ENCODE measurements around the gene LDLRAD3. TPM values are rescaled to one million over a fixed set of nuclear protein-coding genes. Genes with fewer than 3 reads are reported as not detected.

LDLRAD3 gene
- total RNA-seq, 2 donors from 2014 or later = 19.2 to 30.6 TPM

DNA sequence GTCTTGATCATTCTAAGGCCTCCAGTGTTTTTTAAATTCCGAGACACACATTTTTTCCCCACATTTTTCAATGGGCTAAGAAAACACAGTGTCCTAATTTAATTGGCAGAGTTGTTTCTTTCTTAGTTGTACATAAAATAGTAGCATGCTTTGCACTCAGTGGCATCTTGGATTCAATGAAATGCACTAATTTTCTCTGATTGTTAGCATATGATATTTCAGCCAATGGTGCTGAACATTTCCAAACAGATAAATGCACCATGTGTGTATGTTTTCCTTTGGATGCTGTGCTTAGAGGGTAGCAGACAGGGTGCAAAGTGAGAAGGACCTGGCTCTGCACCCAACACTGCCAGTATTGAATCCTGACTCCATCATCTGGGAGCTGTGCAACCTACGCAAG lies 103.5 kb downstream of the LDLRAD3 start:
- Histone ChIP-seq H3K9me3 (ENCODE audit: control insufficient read depth, low read length) (no peaks in the 10 kb centered on the region), H3K36me3 (ENCODE audit: control insufficient read depth, insufficient read depth, low read length) (peaks cover 3% of the 10 kb centered on the region), H3K4me1 (ENCODE audit: control insufficient read depth, insufficient read depth, low read length) (peaks cover 24% of the 10 kb centered on the region), H3K9ac (ENCODE audit: extremely low read depth, low read length, poor library complexity, severe bottlenecking) (no peak overlapping the region), H3K27ac (ENCODE audit: low read depth, low read length) (no peak overlapping the region), H3K4me3 (ENCODE audit: low read length) (no peak overlapping the region), H3K27me3 (ENCODE audit: control insufficient read depth, insufficient read depth, low read length, poor library complexity, severe bottlenecking) (no peaks in the 10 kb centered on the region)
- 100% methylated on average over 1 to 2 of the region's 2 CpGs for WGBS, 2 experiments (ENCODE audit: insufficient coverage in 1 of 2, insufficient read length in 1 of 2)
- Mint-ChIP-seq H3K4me1 (peaks cover 70% of the 10 kb centered on the region), H3K9me3 (peaks cover 5% of the 10 kb centered on the region), H3K36me3 (ENCODE audit: low read depth) (peaks cover 21% of the 10 kb centered on the region), H3K4me3 (no peak overlapping the region), H3K27ac (no peak overlapping the region), H3K27me3 (ENCODE audit: insufficient read depth) (no peaks in the 10 kb centered on the region)
- DNase-seq = no peak
- TF ChIP-seq, protein P1, sequence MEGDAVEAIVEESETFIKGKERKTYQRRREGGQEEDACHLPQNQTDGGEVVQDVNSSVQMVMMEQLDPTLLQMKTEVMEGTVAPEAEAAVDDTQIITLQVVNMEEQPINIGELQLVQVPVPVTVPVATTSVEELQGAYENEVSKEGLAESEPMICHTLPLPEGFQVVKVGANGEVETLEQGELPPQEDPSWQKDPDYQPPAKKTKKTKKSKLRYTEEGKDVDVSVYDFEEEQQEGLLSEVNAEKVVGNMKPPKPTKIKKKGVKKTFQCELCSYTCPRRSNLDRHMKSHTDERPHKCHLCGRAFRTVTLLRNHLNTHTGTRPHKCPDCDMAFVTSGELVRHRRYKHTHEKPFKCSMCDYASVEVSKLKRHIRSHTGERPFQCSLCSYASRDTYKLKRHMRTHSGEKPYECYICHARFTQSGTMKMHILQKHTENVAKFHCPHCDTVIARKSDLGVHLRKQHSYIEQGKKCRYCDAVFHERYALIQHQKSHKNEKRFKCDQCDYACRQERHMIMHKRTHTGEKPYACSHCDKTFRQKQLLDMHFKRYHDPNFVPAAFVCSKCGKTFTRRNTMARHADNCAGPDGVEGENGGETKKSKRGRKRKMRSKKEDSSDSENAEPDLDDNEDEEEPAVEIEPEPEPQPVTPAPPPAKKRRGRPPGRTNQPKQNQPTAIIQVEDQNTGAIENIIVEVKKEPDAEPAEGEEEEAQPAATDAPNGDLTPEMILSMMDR (conservative IDR thresholded peaks at IDR 0.05) = no peak

DNA sequence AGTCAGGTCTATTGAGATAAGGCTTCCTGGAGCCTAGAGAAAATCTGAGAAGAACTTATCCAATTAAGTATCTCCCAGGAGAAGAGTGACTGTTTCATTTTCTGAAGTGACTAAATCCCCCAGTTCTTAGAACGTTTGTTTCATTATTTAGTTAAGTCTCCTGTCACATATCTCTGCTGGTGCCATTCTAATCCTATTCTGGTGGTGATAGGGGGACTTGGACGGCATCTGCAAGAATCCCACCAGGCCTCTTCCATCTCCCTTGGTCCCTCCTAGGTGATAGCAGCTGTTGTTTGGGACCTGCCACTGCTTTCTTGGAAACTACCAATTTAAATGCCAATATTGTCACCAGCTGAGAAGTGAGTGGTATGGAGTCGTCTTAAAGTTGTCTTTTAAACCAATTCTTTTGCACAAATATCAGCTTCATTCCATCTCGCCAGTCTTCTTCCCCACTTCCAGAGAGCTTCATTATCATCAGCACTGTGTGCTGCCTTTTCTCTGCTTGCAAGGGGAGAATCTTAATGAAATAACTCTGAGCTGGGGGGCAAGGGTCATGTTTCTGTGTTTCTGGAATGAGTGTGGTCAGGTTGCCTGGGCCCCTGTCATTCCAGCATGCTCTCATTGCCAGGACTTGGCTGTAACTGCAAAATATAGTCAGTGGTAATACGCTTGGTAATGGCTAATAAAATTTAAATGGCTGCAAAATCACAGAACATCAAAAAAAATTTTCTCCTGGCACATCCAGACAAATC lies 104.8 kb downstream of the LDLRAD3 start:
- DNase-seq = no peak
- peaks cover 70% of the 10 kb centered on the region for H3K4me1 Mint-ChIP-seq
- H3K9ac ChIP-seq (ENCODE audit: extremely low read depth, low read length, poor library complexity, severe bottlenecking) = no peak overlapping the region
- no peaks in the 10 kb centered on the region for H3K27me3 ChIP-seq (ENCODE audit: control insufficient read depth, insufficient read depth, low read length, poor library complexity, severe bottlenecking)
- no peak overlapping the region for H3K4me3 Mint-ChIP-seq
- H3K9me3 Mint-ChIP-seq = peaks cover 5% of the 10 kb centered on the region
- peak overlapping the region; percentile 47 for H3K4me3 ChIP-seq (ENCODE audit: low read length)
- TF ChIP-seq, protein P1 (conservative IDR thresholded peaks at IDR 0.05) = no peak
- H3K27ac Mint-ChIP-seq = peak overlapping the region; percentile 12
- H3K36me3 Mint-ChIP-seq (ENCODE audit: low read depth) = peaks cover 19% of the 10 kb centered on the region
- 59 to 60% methylated on average over 3 to 5 of the region's 5 CpGs for WGBS, 2 experiments (ENCODE audit: insufficient coverage in 1 of 2, insufficient read length in 1 of 2)
- no peaks in the 10 kb centered on the region for H3K36me3 ChIP-seq (ENCODE audit: control insufficient read depth, insufficient read depth, low read length)
- no peaks in the 10 kb centered on the region for H3K9me3 ChIP-seq (ENCODE audit: control insufficient read depth, low read length)
- peaks cover 24% of the 10 kb centered on the region for H3K4me1 ChIP-seq (ENCODE audit: control insufficient read depth, insufficient read depth, low read length)
- no peaks in the 10 kb centered on the region for H3K27me3 Mint-ChIP-seq (ENCODE audit: insufficient read depth)
- H3K27ac ChIP-seq (ENCODE audit: low read depth, low read length) = peak overlapping the region; percentile 29

DNA sequence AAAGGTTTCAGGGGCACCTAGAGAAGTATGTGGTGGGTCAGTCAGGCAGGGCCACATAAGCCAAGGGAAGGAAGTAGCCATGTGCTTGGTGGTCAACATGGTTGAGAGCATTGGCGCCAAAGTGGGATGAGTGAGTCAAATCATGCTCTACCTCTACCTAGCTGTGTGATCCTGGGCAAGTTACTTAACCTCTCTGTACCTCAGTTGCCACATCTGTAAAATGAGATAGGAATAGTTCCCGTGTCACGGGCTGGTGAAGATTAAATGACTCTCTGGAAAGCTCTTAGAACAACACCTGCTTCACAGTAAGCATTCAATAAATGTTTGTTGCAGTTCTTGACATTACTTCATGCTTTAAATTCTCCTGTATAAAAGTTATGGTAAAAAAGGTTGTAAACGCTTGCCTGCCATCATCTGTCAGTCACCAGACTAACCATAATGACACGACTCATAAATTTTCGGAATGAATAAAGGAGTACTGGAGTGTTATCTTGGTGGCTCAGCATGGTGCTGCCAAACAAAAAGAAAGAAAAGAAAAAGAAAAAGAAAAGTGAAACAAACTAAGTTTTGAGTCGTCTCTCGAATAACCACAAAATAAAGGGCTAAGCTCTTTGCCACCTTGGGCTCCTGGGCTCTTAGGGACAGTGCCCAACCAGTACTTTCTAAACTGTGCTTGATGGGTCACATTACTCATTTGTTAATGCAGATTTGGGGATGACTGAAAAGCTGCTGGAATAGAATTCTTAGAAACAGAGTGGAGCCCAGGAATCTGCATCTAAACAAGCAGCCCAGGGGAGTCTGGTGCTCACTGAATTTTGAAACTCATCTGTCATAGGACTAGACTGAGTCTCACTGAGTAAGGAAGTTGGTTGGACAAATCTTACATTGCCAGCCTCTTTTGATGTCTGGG lies 107.6 kb downstream of the LDLRAD3 start:
- TF ChIP-seq, protein P1 (conservative IDR thresholded peaks at IDR 0.05) = no peak
- H3K9ac ChIP-seq (ENCODE audit: extremely low read depth, low read length, poor library complexity, severe bottlenecking) = no peak overlapping the region
- H3K9me3 ChIP-seq (ENCODE audit: control insufficient read depth, low read length) = no peaks in the 10 kb centered on the region
- H3K36me3 ChIP-seq (ENCODE audit: control insufficient read depth, insufficient read depth, low read length) = no peaks in the 10 kb centered on the region
- no peaks in the 10 kb centered on the region for H3K27me3 ChIP-seq (ENCODE audit: control insufficient read depth, insufficient read depth, low read length, poor library complexity, severe bottlenecking)
- 84 to 92% methylated on average over 7 to 8 of the region's 8 CpGs for WGBS, 2 experiments (ENCODE audit: insufficient coverage in 1 of 2, insufficient read length in 1 of 2)
- H3K4me3 ChIP-seq (ENCODE audit: low read length) = no peak overlapping the region
- Mint-ChIP-seq H3K4me1 (peaks cover 54% of the 10 kb centered on the region), H3K27me3 (ENCODE audit: insufficient read depth) (no peaks in the 10 kb centered on the region), H3K9me3 (no peaks in the 10 kb centered on the region), H3K4me3 (no peak overlapping the region), H3K36me3 (ENCODE audit: low read depth) (peaks cover 24% of the 10 kb centered on the region), H3K27ac (peak overlapping the region; percentile 70)
- H3K27ac ChIP-seq (ENCODE audit: low read depth, low read length) = peak overlapping the region; percentile 3
- peaks cover 24% of the 10 kb centered on the region for H3K4me1 ChIP-seq (ENCODE audit: control insufficient read depth, insufficient read depth, low read length)
- no peak for DNase-seq
